SK-N-SH (cell line): ENCODE measurements around the gene CCDC178.

Experiments used
- CTCF ChIP-seq: fragments of 200-600 bp; sonication (generic); IDR thresholded peaks from 2 replicates; pipeline ENCODE4 v1.6.1; 2017; ENCODE audit warnings: antibody characterized with exemption, mild to moderate bottlenecking, moderate library complexity
- EP300 ChIP-seq, 2 experiments: IDR thresholded peaks; 2 replicates each; pipeline versions ENCODE4 v1.4.0 to v1.6.1; 2012; ENCODE audit warnings: borderline replicate concordance in 1 of 2, low read depth in 1 of 2, low read length in 1 of 2
- EZH2phosphoT487 ChIP-seq: fragments of 200-600 bp; sonication (generic); IDR thresholded peaks from 2 replicates; pipeline ENCODE4 v1.6.1; 2017; ENCODE audit warnings: low read depth, mixed run types, mild to moderate bottlenecking, antibody characterized with exemption, moderate library complexity, borderline replicate concordance
- JUND ChIP-seq: IDR thresholded peaks from 2 replicates; pipeline ENCODE4 v1.4.0; 2012
- PBX3 ChIP-seq: IDR thresholded peaks from 2 replicates; pipeline ENCODE4; 2012
- POLR2AphosphoS5 ChIP-seq: IDR thresholded peaks from 2 replicates; pipeline ENCODE4 v1.6.1; 2012; ENCODE audit warnings: low read depth, low read length
- RAD21 ChIP-seq: IDR thresholded peaks from 2 replicates; pipeline ENCODE4 v1.6.1; 2012; ENCODE audit warnings: mild to moderate bottlenecking, low read length
- REST ChIP-seq: IDR thresholded peaks from 2 replicates; pipeline ENCODE4 v1.6.1; 2012; ENCODE audit warnings: mild to moderate bottlenecking, low read depth, low read length, moderate library complexity
- RXRA ChIP-seq: IDR thresholded peaks from 2 replicates; pipeline ENCODE4 v1.4.0; 2012; ENCODE audit warnings: low read depth, mild to moderate bottlenecking, borderline replicate concordance
- SIN3A ChIP-seq: IDR thresholded peaks from 2 replicates; pipeline ENCODE4 v1.6.1; 2012; ENCODE audit warnings: low read depth, mild to moderate bottlenecking, low read length, moderate library complexity, borderline replicate concordance
- SMC3 ChIP-seq: IDR thresholded peaks from 2 replicates; pipeline ENCODE4 v1.6.1; 2012; ENCODE audit warnings: low read depth, low read length, improper control_type of control experiment
- TAF1 ChIP-seq: IDR thresholded peaks from 2 replicates; pipeline ENCODE4 v1.6.1; 2012; ENCODE audit warnings: low read depth, mild to moderate bottlenecking, low read length, moderate library complexity, borderline replicate concordance
- TCF12 ChIP-seq: IDR thresholded peaks from 2 replicates; pipeline ENCODE4 v1.4.0; 2012
- USF2 ChIP-seq: fragments of 150-350 bp; IDR thresholded peaks from 2 replicates; pipeline ENCODE4 v1.6.1; 2017; ENCODE audit warnings: antibody characterized with exemption, low read length, low read depth, borderline replicate concordance

- no peak for TF ChIP-seq CTCF
- no peak for TF ChIP-seq SIN3A
- no peak for TF ChIP-seq EP300 (IDR thresholded peaks at IDR 0.05; ENCODE audit: borderline replicate concordance in 1 of 2, low read depth in 1 of 2, low read length in 1 of 2)
- no peak for TF ChIP-seq REST
- no peak for TF ChIP-seq USF2
- TF ChIP-seq TAF1, result no peak
- no peak for TF ChIP-seq PBX3
- TF ChIP-seq JUND, result no peak
- TF ChIP-seq RAD21, result no peak
- no peak for TF ChIP-seq TCF12
- TF ChIP-seq POLR2AphosphoS5, result no peak
- no peak for TF ChIP-seq EZH2phosphoT487
- TF ChIP-seq SMC3, result no peak
- TF ChIP-seq RXRA, result no peak
Observed at GRCh38 chr18:33446604-33447003, 6.1 kb upstream of the CCDC178 start.
